Body of pancreas (tissue), 4 donors: ENCODE results near the gene TRIM24. TPM values are rescaled to one million over a fixed set of nuclear protein-coding genes. Genes with fewer than 3 reads are reported as not detected.

Experiments used
- ATAC-seq: fragments of 150-250 bp; one replicate; pipeline ENCODE4 v1.9.1; 2016
- DNase-seq, 4 donors: peaks; one replicate each; pipeline ENCODE4 v3.0.0-alpha.2; 2019
- H3K27ac ChIP-seq, 4 donors: fragments of 200-600 bp; sonication (generic); 1 replicate in 3 of 4; 2 replicates in 1 of 4; pipeline versions ENCODE4 v1.5.1 to v1.6.1; 2016 to 2019; ENCODE audit warnings: mild to moderate bottlenecking in 1 of 4, mixed read lengths in 1 of 4, moderate library complexity in 1 of 4
- H3K27me3 ChIP-seq, 2 donors: fragments of 200-600 bp; sonication (generic); one replicate each; pipeline ENCODE4 v1.6.0; 2016; ENCODE audit warnings: mild to moderate bottlenecking in 1 of 2
- H3K36me3 ChIP-seq, 2 donors: fragments of 200-600 bp; sonication (generic); replicated peaks in 1 of 2; 2 replicates each; pipeline ENCODE4 v1.5.1; 2016; ENCODE audit warnings: low read depth in 2 of 2; ENCODE audit not compliant: insufficient read depth in 1 of 2
- H3K4me1 ChIP-seq: fragments of 200-600 bp; sonication (generic); one replicate; pipeline ENCODE4 v1.6.0; 2016
- H3K4me3 ChIP-seq, 2 donors: fragments of 200-600 bp; sonication (generic); 1 replicate in 1 of 2; 2 replicates in 1 of 2; pipeline ENCODE4 v1.5.1; 2016 to 2019
- H3K9me3 ChIP-seq, 3 donors: fragments of 200-600 bp; sonication (generic); 1 replicate in 2 of 3; 2 replicates in 1 of 3; pipeline ENCODE4 v1.5.1; 2016
- CTCF ChIP-seq, 7 experiments: fragments of 450-650 bp in 4 of 7; fragments of 200-600 bp in 3 of 7; sonication (generic) in 3 of 7; IDR thresholded peaks; one replicate each; pipeline ENCODE4 v1.5.1; 2016 to 2019; ENCODE audit warnings: antibody characterized with exemption in 7 of 7
- POLR2A ChIP-seq, 3 donors: fragments of 450-650 bp; IDR thresholded peaks; one replicate each; pipeline ENCODE4 v1.6.1; 2016; ENCODE audit warnings: antibody characterized with exemption in 3 of 3, mild to moderate bottlenecking in 2 of 3
- WGBS, 2 donors: methylation state at CpG; one replicate each; pipeline ENCODE4 v1.1.5; 2017; 5-methylcytosine and 5-hydroxymethylcytosine counted together
- intact Hi-C: fragments of 100-400 bp; cut with DNase I; formaldehyde crosslinking; loops from one replicate; pipeline ENCODE4 v1.15.1; 2023
- total RNA-seq, 2 donors: library from RNA; depleted of rRNA; stranded (reverse); fragments of >200 nt; gene quantifications; one replicate each; pipeline ENCODE4 v1.1.0, GENCODE V29; 2016

Gene TRIM24
- total RNA-seq, 2 donors from 2014 or later: 12.2 to 12.5 TPM

- peak overlapping the region; percentile 36 to 74 (median 56) for H3K27ac ChIP-seq
- no peaks in the 10 kb centered on the region for H3K27me3 ChIP-seq
- peak; percentile 80 to 88 (median 84) for DNase-seq
- WGBS, 2 donors: 41 to 47% methylated on average over 5 of the region's 5 CpGs
- H3K9me3 ChIP-seq: no peaks in the 10 kb centered on the region
- intact Hi-C loops: no loop called here
- TF ChIP-seq CTCF (IDR thresholded peaks at IDR 0.05): no peak
- no peak for TF ChIP-seq POLR2A (IDR thresholded peaks at IDR 0.05)
- no peaks in the 10 kb centered on the region for H3K36me3 ChIP-seq
- no peak overlapping the region for H3K4me3 ChIP-seq
- peaks cover 57% of the 10 kb centered on the region for H3K4me1 ChIP-seq
- peak; percentile 97 for ATAC-seq
Measured at GRCh38 chr7:138468244-138469123, 8.4 kb downstream of the TRIM24 start.

- TF ChIP-seq CTCF (IDR thresholded peaks at IDR 0.05) (no peak), POLR2A (IDR thresholded peaks at IDR 0.05) (no peak)
- intact Hi-C loops: no loop called here
- DNase-seq (no peak), ATAC-seq (no peak)
- no peaks in the 10 kb centered on the region for H3K27me3 ChIP-seq
- H3K4me1 ChIP-seq: peaks cover 64% of the 10 kb centered on the region
- no peaks in the 10 kb centered on the region for H3K9me3 ChIP-seq
- H3K36me3 ChIP-seq: no peaks in the 10 kb centered on the region
- H3K27ac ChIP-seq: no peak overlapping the region
- no peak overlapping the region for H3K4me3 ChIP-seq
- 92 to 94% methylated on average over 5 of the region's 5 CpGs for WGBS, 2 donors
Measured at GRCh38 chr7:138470391-138471157, 10.5 kb downstream of the TRIM24 start.

GRCh38 chr7:138472292-138473079 is 12.4 kb downstream of the TRIM24 start:
- Histone ChIP-seq H3K4me3 (no peak overlapping the region), H3K36me3 (no peaks in the 10 kb centered on the region), H3K9me3 (no peaks in the 10 kb centered on the region), H3K4me1 (peaks cover 76% of the 10 kb centered on the region), H3K27me3 (no peaks in the 10 kb centered on the region), H3K27ac (no peak overlapping the region)
- TF ChIP-seq CTCF (IDR thresholded peaks at IDR 0.05): no peak
- TF ChIP-seq POLR2A (IDR thresholded peaks at IDR 0.05): no peak
- intact Hi-C loops: no loop called here
- WGBS, 2 donors: 87 to 90% methylated on average over 7 of the region's 7 CpGs
- DNase-seq: no peak
- no peak for ATAC-seq

GRCh38 chr7:138475377-138475776 is 15.3 kb downstream of the TRIM24 start:
- Histone ChIP-seq H3K36me3 (no peaks in the 10 kb centered on the region), H3K4me3 (no peak overlapping the region), H3K9me3 (no peaks in the 10 kb centered on the region), H3K27ac (no peak overlapping the region), H3K4me1 (peaks cover 66% of the 10 kb centered on the region), H3K27me3 (no peaks in the 10 kb centered on the region)
- intact Hi-C loops: no loop called here
- WGBS, 2 donors: 86 to 97% methylated on average over 5 of the region's 5 CpGs
- no peak for TF ChIP-seq CTCF (IDR thresholded peaks at IDR 0.05)
- no peak for TF ChIP-seq POLR2A (IDR thresholded peaks at IDR 0.05)
- ATAC-seq: no peak
- DNase-seq: no peak
